Common myeloid progenitor, CD34-positive (primary cell): ENCODE results near the gene CPSF4.

ENCODE experiments used
- CTCF ChIA-PET: fragments of 350-600 bp; sonication (Branson Sonifier 250); formaldehyde crosslinking; loops from one replicate; lab custom pipeline; 2021; ENCODE audit warnings: antibody characterized with exemption; lab: Charles Lee
- POLR2A ChIA-PET: fragments of 350-600 bp; sonication (Branson Sonifier 250); formaldehyde crosslinking; loops from one replicate; lab custom pipeline; 2021; ENCODE audit warnings: antibody characterized with exemption; lab: Charles Lee
- DNase-seq, 3 donors: peaks; one replicate each; pipeline versions ENCODE4 v3.0.0 to v3.0.0-alpha.2; 2013
- H3K27ac ChIP-seq, 2 experiments: 1 replicate in 1 of 2; 2 replicates in 1 of 2; pipeline ENCODE4 v1.7.0; 2013; ENCODE audit warnings: inconsistent platforms in 2 of 2, low read length in 2 of 2, mild to moderate bottlenecking in 2 of 2, low read depth in 1 of 2, moderate library complexity in 1 of 2; ENCODE audit not compliant: severe bottlenecking in 2 of 2, insufficient read depth in 1 of 2, poor library complexity in 1 of 2
- H3K27me3 ChIP-seq, 5 experiments: replicated peaks in 2 of 5; 1 replicate in 3 of 5; 2 replicates in 2 of 5; pipeline versions ENCODE4 v1.6.1 to v1.7.0; 2013; ENCODE audit warnings: low read length in 4 of 5, mild to moderate bottlenecking in 2 of 5, moderate library complexity in 2 of 5, inconsistent platforms in 1 of 5; ENCODE audit not compliant: insufficient read depth in 5 of 5, control insufficient read depth in 4 of 5
- H3K36me3 ChIP-seq, 4 experiments: 1 replicate in 2 of 4; 2 replicates in 2 of 4; pipeline versions ENCODE4 v1.6.1 to v1.7.0; 2013; ENCODE audit warnings: low read length in 3 of 4, control low read depth in 1 of 4, mild to moderate bottlenecking in 1 of 4; ENCODE audit not compliant: control insufficient read depth in 4 of 4, insufficient read depth in 4 of 4
- H3K4me1 ChIP-seq, 4 experiments: 1 replicate in 3 of 4; 2 replicates in 1 of 4; pipeline versions ENCODE4 v1.6.1 to v1.7.1; 2013; ENCODE audit warnings: low read length in 3 of 4, mild to moderate bottlenecking in 3 of 4, control low read depth in 1 of 4, inconsistent platforms in 1 of 4, moderate library complexity in 1 of 4; ENCODE audit not compliant: control insufficient read depth in 4 of 4, insufficient read depth in 4 of 4; ENCODE audit errors: control extremely low read depth in 1 of 4
- H3K4me3 ChIP-seq, 7 experiments: 1 replicate in 4 of 7; 2 replicates in 3 of 7; pipeline versions ENCODE4 v1.5.1 to v1.7.0; 2013; ENCODE audit warnings: mild to moderate bottlenecking in 7 of 7, low read length in 6 of 7, moderate library complexity in 6 of 7, inconsistent platforms in 2 of 7, low read depth in 2 of 7, control low read depth in 1 of 7; ENCODE audit not compliant: insufficient read depth in 4 of 7, control insufficient read depth in 1 of 7; ENCODE audit errors: extremely low read depth in 1 of 7
- H3K9me3 ChIP-seq, 5 experiments: 1 replicate in 4 of 5; 2 replicates in 1 of 5; pipeline versions ENCODE4 v1.6.1 to v1.7.1; 2013; ENCODE audit warnings: low read length in 4 of 5, mild to moderate bottlenecking in 2 of 5, inconsistent platforms in 1 of 5, low read depth in 1 of 5, moderate library complexity in 1 of 5; ENCODE audit not compliant: control insufficient read depth in 4 of 5, insufficient read depth in 2 of 5; ENCODE audit errors: control extremely low read depth in 1 of 5
- WGBS: methylation state at CpG from one replicate; pipeline ENCODE4 v1.1.5; 2013; ENCODE audit not compliant: insufficient coverage; 5-methylcytosine and 5-hydroxymethylcytosine counted together

CPSF4 gene

GRCh38 chr7:99406557-99406956 lies 32.2 kb upstream of the CPSF4 start:
- ChIA-PET POLR2A (interaction anchor here (1.3 kb wide), 1 partner anchor 8 kb away, joined by 4 read pairs; no protein-coding TSS in a partner anchor), CTCF (interaction anchor here (1.0 to 1.6 kb wide), 7 partner anchors 8 to 676 kb away, joined by 3 to 7 read pairs (median 4); no protein-coding TSS in a partner anchor)
- Histone ChIP-seq H3K36me3 (peaks cover 8 to 40% (median 24%) of the 10 kb centered on the region in 4 experiments), H3K9me3 (no peaks in the 10 kb centered on the region), H3K27ac (peak overlapping the region in 1 of 2 experiments; percentile 99), H3K4me3 (peak overlapping the region in 3 of 7 experiments; percentile 4 to 82 (median 6)), H3K27me3 (no peaks in the 10 kb centered on the region), H3K4me1 (peaks cover 22 to 33% (median 32%) of the 10 kb centered on the region in 4 experiments)
- WGBS = no CpG with 5 or more reads among the region's 1 CpG
- no peak for DNase-seq

GRCh38 chr7:99407872-99408378 lies 30.8 kb upstream of the CPSF4 start:
- DNase-seq = peak in 2 of 3 donors; percentile 51 to 62
- H3K9me3 ChIP-seq = no peaks in the 10 kb centered on the region
- H3K27me3 ChIP-seq = no peaks in the 10 kb centered on the region
- H3K4me1 ChIP-seq = peaks cover 22 to 33% (median 32%) of the 10 kb centered on the region in 4 experiments
- under 1% methylated on average over 22 of the region's 28 CpGs for WGBS
- POLR2A ChIA-PET = interaction anchor here (0.5 to 2.0 kb wide), 5 partner anchors 9 to 405 kb away, joined by 3 to 7 read pairs (median 5); partner anchors contain the start of genes CPSF4 and PTCD1
- peaks cover 8 to 45% (median 27%) of the 10 kb centered on the region in 4 experiments for H3K36me3 ChIP-seq
- CTCF ChIA-PET = interaction anchor here (0.9 to 2.0 kb wide), 8 partner anchors 9 to 44 kb away, joined by 3 to 9 read pairs (median 5); no protein-coding TSS in a partner anchor
- peak overlapping the region; percentile 96 to 99 for H3K27ac ChIP-seq
- peak overlapping the region; percentile 82 to 99 (median 94) for H3K4me3 ChIP-seq

DNA sequence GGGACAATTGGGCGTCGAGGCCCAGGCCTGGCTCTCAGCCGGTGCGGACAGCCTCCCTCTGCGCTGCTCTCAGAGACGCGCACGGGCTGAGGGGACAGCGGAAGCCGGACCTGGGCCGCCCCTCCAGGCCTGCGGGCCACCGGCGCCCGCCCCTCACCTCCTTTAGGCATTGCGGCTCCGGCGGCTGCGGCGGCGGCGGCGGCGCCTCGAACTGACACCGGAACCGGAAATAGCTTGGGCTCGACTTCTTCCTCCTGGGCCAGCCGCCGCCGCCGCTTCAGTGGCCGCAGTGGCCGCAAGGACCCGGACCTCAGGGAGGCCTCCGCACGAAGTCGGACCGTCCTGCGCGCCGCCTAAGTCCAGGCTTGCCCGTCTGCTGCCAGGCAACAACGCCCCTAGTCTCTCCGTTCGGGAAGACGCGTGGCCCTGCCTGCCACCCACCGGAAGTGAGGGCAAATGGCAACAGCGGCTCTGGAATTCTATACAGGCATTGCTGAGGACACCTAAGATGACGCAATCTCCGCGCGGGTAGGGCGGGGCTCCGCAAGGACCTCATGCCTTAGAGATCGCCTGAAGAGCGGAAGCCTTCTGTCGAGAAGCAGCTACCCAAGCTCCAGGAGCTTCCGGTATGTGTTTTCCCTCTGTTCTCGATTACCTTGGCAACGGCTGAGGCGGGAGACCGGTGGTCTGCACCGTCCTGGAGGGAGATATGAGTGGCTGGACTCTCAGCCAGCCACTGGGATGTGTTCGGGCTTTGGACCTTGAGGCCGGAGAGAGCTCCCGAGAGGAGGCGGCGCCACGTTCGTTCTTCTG lies 30.2 kb upstream of the CPSF4 start, which contains the start of the genes BUD31 and PDAP1:
Gene BUD31 (plus strand): TSS at position 591 of the 813 bp plus-strand sequence. CDS start 2,124 bp downstream, outside the sequence.
Gene PDAP1 (minus strand): TSS at position 219 of the 813 bp plus-strand sequence. CDS start 49 bp downstream, at position 170.
- Histone ChIP-seq H3K27ac (peak within 1 kb of the TSS; percentile 96 to 99), H3K4me3 (peak within 1 kb of the TSS; percentile 82 to 99 (median 94)), H3K27me3 (no peaks in the 10 kb centered on the region), H3K36me3 (peaks cover 13 to 45% (median 28%) of the 10 kb centered on the region in 4 experiments), H3K9me3 (no peaks in the 10 kb centered on the region), H3K4me1 (peaks cover 22 to 33% (median 32%) of the 10 kb centered on the region in 4 experiments)
- WGBS = under 1% methylated on average over 61 of the region's 72 CpGs
- CTCF ChIA-PET = interaction anchor here (0.9 to 2.3 kb wide), 8 partner anchors 11 to 47 kb away, joined by 3 to 10 read pairs (median 4); partner anchors contain the start of gene PTCD1
- DNase-seq = peak; percentile 96 to 98 (median 98)
- POLR2A ChIA-PET = interaction anchor here (0.5 to 2.0 kb wide), 9 partner anchors 12 to 721 kb away, joined by 3 to 7 read pairs (median 4); partner anchors contain the start of genes CPSF4, PTCD1 and ZNF394

- Histone ChIP-seq H3K36me3 (peaks cover 14 to 45% (median 27%) of the 10 kb centered on the region in 4 experiments), H3K4me3 (peak overlapping the region; percentile 82 to 99 (median 94)), H3K27ac (peak overlapping the region; percentile 96 to 99), H3K4me1 (peaks cover 22 to 33% (median 32%) of the 10 kb centered on the region in 4 experiments), H3K27me3 (no peaks in the 10 kb centered on the region), H3K9me3 (no peaks in the 10 kb centered on the region)
- ChIA-PET CTCF (interaction anchor here (0.9 to 2.3 kb wide), 7 partner anchors 10 to 47 kb away, joined by 3 to 10 read pairs (median 3); partner anchors contain the start of gene PTCD1), POLR2A (interaction anchor here (0.6 to 1.6 kb wide), 6 partner anchors 11 to 91 kb away, joined by 3 to 6 read pairs (median 4); partner anchors contain the start of gene ZNF394)
- DNase-seq = peak in 2 of 3 donors; percentile 46 to 57
- WGBS = 0% methylated on average over 13 of the region's 18 CpGs
These were observed 29.6 kb upstream of the CPSF4 start for GRCh38 chr7:99409192-99409572.

DNA sequence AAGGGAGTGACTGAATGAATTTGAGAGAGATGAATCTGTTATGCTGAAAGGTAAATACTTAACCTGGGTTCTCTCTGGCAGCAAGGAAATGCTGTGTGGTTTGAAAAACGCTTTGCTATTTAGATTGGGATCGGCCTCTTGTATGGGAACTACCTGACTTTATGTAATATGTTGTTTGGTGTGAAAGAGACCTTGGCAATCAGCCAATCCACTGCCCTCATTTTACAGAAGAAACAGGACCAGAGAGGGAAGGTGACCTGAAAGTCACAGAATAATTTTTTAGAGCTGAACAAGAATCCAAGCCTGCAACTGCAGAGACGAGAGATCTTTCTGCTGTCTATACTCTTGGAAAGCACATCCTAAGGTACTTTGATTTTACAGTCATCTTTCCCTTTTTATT lies 28.9 kb upstream of the CPSF4 start:
- peaks cover 14 to 42% (median 27%) of the 10 kb centered on the region in 4 experiments for H3K36me3 ChIP-seq
- peak overlapping the region; percentile 96 to 99 for H3K27ac ChIP-seq
- POLR2A ChIA-PET = interaction anchor here (1.2 kb wide), 1 partner anchor 15 kb away, joined by 3 read pairs; no protein-coding TSS in a partner anchor
- no CpG with 5 or more reads among the region's 3 CpGs for WGBS
- CTCF ChIA-PET = interaction anchor here (1.0 to 2.3 kb wide), 2 partner anchors 11 to 46 kb away, joined by 3 to 10 read pairs; no protein-coding TSS in a partner anchor
- H3K4me1 ChIP-seq = peaks cover 22 to 33% (median 32%) of the 10 kb centered on the region in 4 experiments
- H3K27me3 ChIP-seq = no peaks in the 10 kb centered on the region
- H3K4me3 ChIP-seq = peak overlapping the region in 6 of 7 experiments; percentile 37 to 99 (median 92)
- no peaks in the 10 kb centered on the region for H3K9me3 ChIP-seq
- peak in 1 of 3 donors; percentile 22 for DNase-seq

DNA sequence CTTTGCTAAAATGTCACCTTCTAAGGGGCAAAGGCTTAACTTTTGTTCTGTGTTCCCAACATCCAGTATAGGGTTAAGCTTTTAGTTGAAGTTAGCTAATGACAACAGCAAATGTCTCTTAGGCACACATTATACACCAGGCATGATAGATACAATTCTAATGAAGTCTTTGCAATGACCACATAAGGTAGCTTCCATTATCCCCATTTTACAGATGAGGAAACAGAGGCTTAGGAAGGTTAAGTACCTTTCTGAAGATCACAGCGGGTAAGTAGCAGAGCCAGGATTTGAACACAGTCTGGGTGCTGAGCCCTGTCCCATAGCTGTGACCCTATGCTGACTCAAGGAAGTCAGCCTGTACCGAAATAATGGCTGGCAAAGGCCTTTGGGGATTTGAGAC lies 28.1 kb upstream of the CPSF4 start:
- ChIA-PET CTCF (interaction anchor here (1.0 to 2.3 kb wide), 2 partner anchors 9 to 46 kb away, joined by 4 to 10 read pairs; no protein-coding TSS in a partner anchor), POLR2A (no interaction called here)
- Histone ChIP-seq H3K4me1 (peaks cover 22 to 33% (median 32%) of the 10 kb centered on the region in 4 experiments), H3K9me3 (no peaks in the 10 kb centered on the region), H3K36me3 (peaks cover 14 to 44% (median 33%) of the 10 kb centered on the region in 4 experiments), H3K4me3 (no peak overlapping the region), H3K27me3 (no peaks in the 10 kb centered on the region), H3K27ac (peak overlapping the region in 1 of 2 experiments; percentile 17)
- WGBS = 100% methylated on average over 2 of the region's 2 CpGs
- DNase-seq = no peak
